Subcutaneous abdominal adipose tissue (tissue), 5 donors: Measurements from ENCODE around the gene YAE1.

ENCODE experiments used
- H3K27ac ChIP-seq: one replicate; pipeline ENCODE4 v1.7.0; 2013; ENCODE audit warnings: low read depth, mild to moderate bottlenecking, inconsistent platforms, low read length, moderate library complexity
- H3K27me3 ChIP-seq, 5 donors: one replicate each; pipeline ENCODE4 v1.7.0; 2013; ENCODE audit warnings: low read length in 5 of 5, inconsistent platforms in 1 of 5; ENCODE audit not compliant: control insufficient read depth in 5 of 5, insufficient read depth in 4 of 5
- H3K36me3 ChIP-seq, 5 donors: one replicate each; pipeline ENCODE4 v1.7.0; 2013; ENCODE audit warnings: low read length in 5 of 5; ENCODE audit not compliant: control insufficient read depth in 5 of 5, insufficient read depth in 5 of 5
- H3K4me1 ChIP-seq, 5 donors: one replicate each; pipeline ENCODE4 v1.7.0; 2013; ENCODE audit warnings: low read length in 5 of 5, mild to moderate bottlenecking in 3 of 5, moderate library complexity in 1 of 5; ENCODE audit not compliant: control insufficient read depth in 5 of 5, insufficient read depth in 5 of 5
- H3K4me3 ChIP-seq, 5 donors: one replicate each; pipeline ENCODE4 v1.7.0; 2013; ENCODE audit warnings: low read length in 5 of 5, low read depth in 1 of 5
- H3K9ac ChIP-seq, 5 donors: one replicate each; pipeline ENCODE4 v1.7.0; 2013; ENCODE audit warnings: low read length in 5 of 5, mild to moderate bottlenecking in 4 of 5, moderate library complexity in 3 of 5
- H3K9me3 ChIP-seq, 5 donors: one replicate each; pipeline ENCODE4 v1.7.0; 2013; ENCODE audit warnings: low read length in 5 of 5; ENCODE audit not compliant: control insufficient read depth in 5 of 5
- donor health status: healthy.
- donor health status: healthy.
- donor health status: healthy.
- donor health status: healthy.
- donor health status: healthy.

Gene YAE1

DNA sequence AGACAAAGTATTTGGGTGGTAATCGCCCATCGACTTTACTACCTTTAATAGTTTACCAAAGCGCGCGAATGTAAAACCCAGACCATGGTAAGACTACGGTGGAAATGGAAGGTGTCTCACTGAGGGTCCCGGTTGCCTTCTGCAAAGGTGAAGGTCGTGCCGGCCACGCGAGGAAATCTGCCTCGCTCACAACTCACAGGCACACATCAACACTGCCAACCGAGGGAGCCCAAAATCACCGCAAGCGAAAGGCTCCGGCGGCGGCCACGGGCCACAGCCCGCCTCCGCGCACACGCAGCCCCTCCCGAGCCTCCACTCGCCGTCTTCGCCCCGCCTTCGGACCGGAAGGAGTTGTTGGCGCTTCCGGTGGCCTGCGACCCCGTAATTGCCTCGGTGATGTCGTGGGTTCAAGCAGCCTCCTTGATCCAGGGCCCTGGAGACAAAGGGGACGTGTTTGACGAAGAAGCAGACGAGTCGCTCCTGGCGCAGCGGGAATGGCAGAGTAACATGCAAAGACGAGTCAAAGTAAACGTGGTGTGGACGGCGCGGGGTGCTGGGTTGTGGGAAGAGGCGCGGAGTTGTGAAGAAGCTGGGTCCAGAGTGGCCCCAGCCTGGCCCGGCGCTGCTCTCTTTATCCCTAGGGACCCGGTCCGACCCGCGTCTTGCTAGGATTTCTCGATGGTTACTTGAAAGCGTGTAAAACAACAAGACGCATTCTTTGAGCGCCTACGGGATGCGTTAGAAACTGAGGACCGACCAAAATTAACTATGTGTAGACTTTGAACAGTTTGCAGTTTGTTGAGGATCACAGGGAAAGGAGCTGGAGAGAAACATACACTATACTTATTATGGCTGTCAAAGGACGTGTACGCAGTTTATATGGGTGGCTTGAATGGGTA, at the start of gene YAE1:
TSS of gene YAE1 (plus strand) at position 382 of the 899 bp plus-strand sequence. CDS start at position 397, 15 bp downstream.
- H3K27ac ChIP-seq: peak within 1 kb of the TSS; percentile 84
- H3K4me3 ChIP-seq: peak within 1 kb of the TSS; percentile 99 to 100 (median 99)
- no peaks in the 10 kb centered on the region for H3K9me3 ChIP-seq
- H3K27me3 ChIP-seq: no peaks in the 10 kb centered on the region
- H3K9ac ChIP-seq: peak within 1 kb of the TSS; percentile 82 to 94 (median 92)
- peaks cover 3 to 21% (median 16%) of the 10 kb centered on the region in 5 donors for H3K4me1 ChIP-seq
- peaks cover 0 to 13% (median 7%) of the 10 kb centered on the region in 5 donors for H3K36me3 ChIP-seq

- Histone ChIP-seq H3K4me1 (peaks cover 0 to 3% (median 0%) of the 10 kb centered on the region in 5 donors), H3K36me3 (no peaks in the 10 kb centered on the region), H3K27me3 (peaks cover 0 to 2% (median 0%) of the 10 kb centered on the region in 5 donors), H3K27ac (no peak overlapping the region), H3K9ac (no peak overlapping the region), H3K9me3 (no peaks in the 10 kb centered on the region), H3K4me3 (no peak overlapping the region)
These were observed 49.7 kb upstream of the YAE1 start for GRCh38 chr7:39516498-39516897.

DNA sequence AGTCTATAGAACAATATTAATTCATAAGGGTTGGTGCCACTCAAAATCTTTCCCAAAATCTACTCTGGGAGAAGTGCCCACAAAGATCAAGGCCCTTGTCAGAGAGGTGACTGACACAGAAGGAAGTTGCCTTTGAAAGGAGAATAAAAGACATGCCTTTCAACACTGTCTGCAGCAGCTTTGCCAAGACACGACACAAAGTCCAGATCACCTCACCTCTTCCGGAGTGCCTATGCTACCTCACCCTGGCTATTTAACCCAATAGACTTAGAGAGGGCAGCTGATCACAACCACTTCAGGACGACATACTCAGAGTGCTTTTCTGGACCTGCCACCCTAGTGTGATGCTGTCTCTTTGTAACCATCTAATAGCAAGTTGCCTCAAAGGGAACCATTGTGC, 49.0 kb upstream of the YAE1 start:
- Histone ChIP-seq H3K9ac (no peak overlapping the region), H3K27ac (no peak overlapping the region), H3K27me3 (peaks cover 0 to 2% (median 0%) of the 10 kb centered on the region in 5 donors), H3K4me1 (peaks cover 0 to 3% (median 0%) of the 10 kb centered on the region in 5 donors), H3K36me3 (no peaks in the 10 kb centered on the region), H3K9me3 (no peaks in the 10 kb centered on the region), H3K4me3 (no peak overlapping the region)

GRCh38 chr7:39525926-39526325, 40.3 kb upstream of the YAE1 start:
- Histone ChIP-seq H3K36me3 (no peaks in the 10 kb centered on the region), H3K27ac (no peak overlapping the region), H3K9me3 (no peaks in the 10 kb centered on the region), H3K4me1 (no peaks in the 10 kb centered on the region), H3K9ac (no peak overlapping the region), H3K27me3 (no peaks in the 10 kb centered on the region), H3K4me3 (no peak overlapping the region)

- Histone ChIP-seq H3K36me3 (no peaks in the 10 kb centered on the region), H3K9ac (no peak overlapping the region), H3K4me3 (no peak overlapping the region), H3K4me1 (no peaks in the 10 kb centered on the region), H3K27ac (no peak overlapping the region), H3K27me3 (no peaks in the 10 kb centered on the region), H3K9me3 (no peaks in the 10 kb centered on the region)
These were observed 39.5 kb upstream of the YAE1 start for GRCh38 chr7:39526666-39527065.

GRCh38 chr7:39527296-39527695, 38.9 kb upstream of the YAE1 start:
- Histone ChIP-seq H3K27me3 (no peaks in the 10 kb centered on the region), H3K4me1 (no peaks in the 10 kb centered on the region)

GRCh38 chr7:39527951-39528350, 38.3 kb upstream of the YAE1 start:
- no peaks in the 10 kb centered on the region for H3K36me3 ChIP-seq
- no peaks in the 10 kb centered on the region for H3K4me1 ChIP-seq
- no peak overlapping the region for H3K9ac ChIP-seq
- H3K4me3 ChIP-seq: no peak overlapping the region
- H3K9me3 ChIP-seq: no peaks in the 10 kb centered on the region
- H3K27ac ChIP-seq: no peak overlapping the region
- no peaks in the 10 kb centered on the region for H3K27me3 ChIP-seq

More at GRCh38 chr7:39527296-39527695, 38.9 kb upstream of the YAE1 start:
- Histone ChIP-seq H3K36me3 (no peaks in the 10 kb centered on the region), H3K27ac (no peak overlapping the region), H3K9ac (no peak overlapping the region), H3K9me3 (no peaks in the 10 kb centered on the region), H3K4me3 (no peak overlapping the region)

GRCh38 chr7:39528849-39529248, 37.4 kb upstream of the YAE1 start:
- Histone ChIP-seq H3K4me3 (no peak overlapping the region), H3K4me1 (no peaks in the 10 kb centered on the region), H3K36me3 (no peaks in the 10 kb centered on the region), H3K9ac (no peak overlapping the region), H3K9me3 (no peaks in the 10 kb centered on the region), H3K27ac (no peak overlapping the region), H3K27me3 (no peaks in the 10 kb centered on the region)

DNA sequence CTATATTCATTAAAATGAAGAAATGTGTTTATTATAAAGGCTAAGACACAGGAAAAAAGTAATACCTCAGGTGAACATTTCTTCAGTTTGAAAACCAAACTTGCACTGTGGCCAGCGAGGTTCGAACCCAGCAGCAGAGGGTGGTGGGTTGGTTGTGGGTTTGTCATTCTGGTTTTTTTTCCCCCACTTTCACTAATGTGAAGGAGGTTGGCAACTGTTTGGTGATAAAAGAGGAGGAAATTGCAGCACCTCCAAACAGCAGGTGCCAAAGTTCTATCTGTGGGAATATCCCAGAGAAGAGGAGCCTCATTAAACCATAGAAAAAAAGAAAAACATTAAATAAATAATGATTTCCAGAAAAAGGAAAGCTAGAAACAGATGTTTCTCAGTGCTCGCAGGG, 36.6 kb upstream of the YAE1 start:
- Histone ChIP-seq H3K9ac (no peak overlapping the region), H3K4me3 (no peak overlapping the region), H3K27me3 (no peaks in the 10 kb centered on the region), H3K36me3 (no peaks in the 10 kb centered on the region), H3K27ac (no peak overlapping the region), H3K9me3 (no peaks in the 10 kb centered on the region), H3K4me1 (no peaks in the 10 kb centered on the region)

- H3K36me3 ChIP-seq: no peaks in the 10 kb centered on the region
- no peak overlapping the region for H3K27ac ChIP-seq
- H3K4me3 ChIP-seq: no peak overlapping the region
- no peaks in the 10 kb centered on the region for H3K9me3 ChIP-seq
- no peaks in the 10 kb centered on the region for H3K27me3 ChIP-seq
- H3K9ac ChIP-seq: no peak overlapping the region
- no peaks in the 10 kb centered on the region for H3K4me1 ChIP-seq
These were observed 35.2 kb upstream of the YAE1 start for GRCh38 chr7:39530971-39531370.
